ENCODE data around the gene ZKSCAN4. TPM values are rescaled to one million over a fixed set of nuclear protein-coding genes. Genes with fewer than 3 reads are reported as not detected.
A peak's percentile ranks its signal among the peaks of the same experiment; 100 is the strongest.

The ZKSCAN4 gene
- polyA plus RNA-seq, 6 donors from 2014 or later, result 4.5 to 8.7 (median 5.1) TPM; not detected in 1

- no peak for ATAC-seq (ENCODE audit: low read depth in 2 of 2)
- peak overlapping the region in 1 of 6 donors; percentile 17 for H3K27ac Mint-ChIP-seq
- no peak for DNase-seq
- H3K27me3 Mint-ChIP-seq, result no peaks in the 10 kb centered on the region
- peaks cover 0 to 6% (median 2%) of the 10 kb centered on the region in 7 donors for H3K9me3 Mint-ChIP-seq
- H3K36me3 Mint-ChIP-seq, result peaks cover 7 to 11% of the 10 kb centered on the region in 2 donors
- no peak overlapping the region for H3K4me3 Mint-ChIP-seq
- H3K4me1 Mint-ChIP-seq, result no peaks in the 10 kb centered on the region
Observed at GRCh38 chr6:28235912-28236452, 16.1 kb downstream of the ZKSCAN4 start.

DNA sequence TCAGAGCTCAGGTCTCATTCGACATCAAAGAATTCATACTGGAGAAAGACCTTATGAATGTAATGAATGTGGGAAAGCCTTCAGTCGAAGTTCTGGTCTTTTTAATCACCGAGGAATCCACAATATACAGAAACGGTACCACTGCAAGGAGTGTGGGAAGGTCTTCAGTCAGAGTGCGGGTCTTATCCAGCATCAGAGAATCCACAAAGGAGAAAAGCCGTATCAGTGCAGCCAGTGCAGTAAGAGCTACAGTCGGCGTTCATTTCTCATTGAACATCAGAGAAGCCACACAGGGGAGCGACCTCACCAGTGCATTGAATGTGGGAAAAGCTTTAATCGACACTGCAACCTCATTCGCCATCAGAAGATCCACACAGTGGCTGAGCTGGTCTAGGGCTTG, 19.3 kb downstream of the ZKSCAN4 start:
- no peak for DNase-seq
- peaks cover under 1 to 6% (median 4%) of the 10 kb centered on the region in 3 donors for H3K4me1 Mint-ChIP-seq
- H3K4me3 Mint-ChIP-seq, result no peak overlapping the region
- peaks cover 0 to 6% (median 2%) of the 10 kb centered on the region in 7 donors for H3K9me3 Mint-ChIP-seq
- H3K27ac Mint-ChIP-seq, result peak overlapping the region in 1 of 6 donors; percentile 54
- no peaks in the 10 kb centered on the region for H3K27me3 Mint-ChIP-seq
- peaks cover 22 to 38% of the 10 kb centered on the region in 2 donors for H3K36me3 Mint-ChIP-seq
- ATAC-seq (ENCODE audit: low read depth in 2 of 2), result no peak

- ATAC-seq (ENCODE audit: low read depth in 2 of 2), result no peak
- Mint-ChIP-seq H3K27ac (no peak overlapping the region), H3K9me3 (peaks cover 0 to 2% (median 0%) of the 10 kb centered on the region in 7 donors), H3K4me1 (peaks cover 19 to 35% (median 26%) of the 10 kb centered on the region in 3 donors), H3K36me3 (peaks cover 14 to 27% of the 10 kb centered on the region in 2 donors), H3K27me3 (peaks cover 10 to 15% (median 13%) of the 10 kb centered on the region in 3 donors), H3K4me3 (peak overlapping the region in 5 of 8 donors; percentile 87 to 97 (median 95))
- DNase-seq, result no peak
Observed at GRCh38 chr6:28226460-28226859, 25.6 kb downstream of the ZKSCAN4 start.

- peaks cover 19 to 24% (median 22%) of the 10 kb centered on the region in 3 donors for H3K27me3 Mint-ChIP-seq
- peak; percentile 95 to 97 for ATAC-seq (ENCODE audit: low read depth in 2 of 2)
- peaks cover 0 to 2% (median 0%) of the 10 kb centered on the region in 7 donors for H3K9me3 Mint-ChIP-seq
- peak; percentile 53 for DNase-seq
- H3K4me1 Mint-ChIP-seq, result peaks cover 19 to 35% (median 26%) of the 10 kb centered on the region in 3 donors
- H3K4me3 Mint-ChIP-seq, result peak within 1 kb of the TSS; percentile 87 to 97 (median 96)
- peaks cover 8 to 20% of the 10 kb centered on the region in 2 donors for H3K36me3 Mint-ChIP-seq
- H3K27ac Mint-ChIP-seq, result peak within 1 kb of the TSS; percentile 76 to 97 (median 90)
Observed at GRCh38 chr6:28225056-28225834, 26.8 kb downstream of the ZKSCAN4 start, which contains the start of gene ZSCAN9. ZSCAN9 (plus strand) TSS chr6:28225275; CDS start chr6:28227085, 1,810 bp downstream.

GRCh38 chr6:28224131-28225055, 27.7 kb downstream of the ZKSCAN4 start:
- Mint-ChIP-seq H3K27me3 (peaks cover 22 to 28% (median 27%) of the 10 kb centered on the region in 3 donors), H3K4me1 (peaks cover 19 to 35% (median 27%) of the 10 kb centered on the region in 3 donors), H3K27ac (peak overlapping the region in 5 of 6 donors; percentile 90 to 97 (median 90)), H3K4me3 (peak overlapping the region; percentile 87 to 97 (median 96)), H3K36me3 (peaks cover 5 to 15% of the 10 kb centered on the region in 2 donors), H3K9me3 (peaks cover 0 to 2% (median 0%) of the 10 kb centered on the region in 7 donors)
- DNase-seq (no peak), ATAC-seq (ENCODE audit: low read depth in 2 of 2) (no peak)

- Mint-ChIP-seq H3K4me1 (peaks cover 12 to 22% (median 21%) of the 10 kb centered on the region in 3 donors), H3K27me3 (peaks cover 49 to 55% (median 50%) of the 10 kb centered on the region in 3 donors), H3K27ac (no peak overlapping the region), H3K9me3 (peaks cover 0 to 5% (median 0%) of the 10 kb centered on the region in 7 donors), H3K4me3 (peak overlapping the region in 2 of 8 donors; percentile 87 to 93), H3K36me3 (peaks cover 0 to 1% of the 10 kb centered on the region in 2 donors)
- no peak for ATAC-seq (ENCODE audit: low read depth in 2 of 2)
- DNase-seq, result no peak
Observed at GRCh38 chr6:28220257-28221133, 31.6 kb downstream of the ZKSCAN4 start.

- Mint-ChIP-seq H3K4me3 (peak overlapping the region; percentile 81 to 93 (median 90)), H3K4me1 (peaks cover 4 to 12% (median 10%) of the 10 kb centered on the region in 3 donors), H3K27ac (peak overlapping the region in 1 of 6 donors; percentile 47), H3K36me3 (peaks cover 0 to 7% of the 10 kb centered on the region in 2 donors), H3K27me3 (peaks cover 66 to 71% (median 67%) of the 10 kb centered on the region in 3 donors), H3K9me3 (peaks cover 0 to 5% (median 0%) of the 10 kb centered on the region in 7 donors)
- DNase-seq (no peak), ATAC-seq (ENCODE audit: low read depth in 2 of 2) (peak; percentile 36 to 41)
Observed at GRCh38 chr6:28218312-28219248, 33.5 kb downstream of the ZKSCAN4 start.

DNA sequence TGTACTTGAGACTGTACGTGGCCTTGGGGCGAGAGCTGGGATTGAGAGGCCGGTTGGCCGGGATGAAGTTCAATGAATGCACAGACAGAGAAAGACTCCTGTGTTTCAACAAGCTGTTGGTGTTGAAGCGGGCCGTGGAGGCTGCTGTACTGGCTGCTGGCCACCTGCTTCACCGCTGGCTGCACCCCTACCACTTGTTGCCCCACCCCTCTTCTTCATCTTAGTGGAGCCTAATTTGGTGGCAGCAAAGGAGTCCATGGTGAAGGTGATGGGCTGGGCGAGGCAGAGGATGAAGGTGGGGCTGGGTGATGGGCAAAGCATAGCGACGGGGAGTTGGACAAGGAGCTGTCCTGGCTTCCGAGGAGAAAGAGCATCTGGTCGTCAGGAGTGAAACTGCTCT, 34.2 kb downstream of the ZKSCAN4 start:
- ATAC-seq (ENCODE audit: low read depth in 2 of 2), result no peak
- Mint-ChIP-seq H3K27ac (peak overlapping the region in 1 of 6 donors; percentile 15), H3K27me3 (peaks cover 66 to 72% (median 68%) of the 10 kb centered on the region in 3 donors), H3K4me3 (peak overlapping the region; percentile 81 to 93 (median 90)), H3K36me3 (peaks cover 0 to 7% of the 10 kb centered on the region in 2 donors), H3K9me3 (peaks cover 0 to 5% (median 0%) of the 10 kb centered on the region in 7 donors), H3K4me1 (peaks cover 5 to 12% (median 10%) of the 10 kb centered on the region in 3 donors)
- no peak for DNase-seq

GRCh38 chr6:28215425-28215824, 36.6 kb downstream of the ZKSCAN4 start:
- H3K27me3 Mint-ChIP-seq, result peaks cover 66 to 75% (median 71%) of the 10 kb centered on the region in 3 donors

DNA sequence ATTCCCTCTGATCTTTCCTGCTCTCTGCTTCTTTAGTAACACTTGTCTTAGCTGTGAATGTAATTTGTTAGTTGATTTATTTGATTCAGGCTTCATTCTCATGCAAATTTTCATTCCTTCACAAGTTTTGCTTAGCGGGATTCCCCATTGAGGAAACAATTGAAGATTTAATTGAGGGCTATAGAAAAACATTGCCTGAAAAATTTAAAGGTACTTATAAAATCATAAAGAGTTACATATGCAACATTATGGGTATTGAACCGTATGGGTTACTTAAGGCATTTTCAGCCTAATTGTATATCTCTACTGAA, 38.9 kb downstream of the ZKSCAN4 start:
- DNase-seq (no peak), ATAC-seq (ENCODE audit: low read depth in 2 of 2) (no peak)
- peaks cover 6 to 18% of the 10 kb centered on the region in 2 donors for H3K36me3 Mint-ChIP-seq
- peaks cover 0 to 28% (median 11%) of the 10 kb centered on the region in 7 donors for H3K9me3 Mint-ChIP-seq
- peak overlapping the region in 1 of 6 donors; percentile 64 for H3K27ac Mint-ChIP-seq
- peaks cover 71 to 91% (median 84%) of the 10 kb centered on the region in 3 donors for H3K27me3 Mint-ChIP-seq
- H3K4me3 Mint-ChIP-seq, result peak overlapping the region in 2 of 8 donors; percentile 22 to 49
- H3K4me1 Mint-ChIP-seq, result peaks cover 20 to 21% (median 21%) of the 10 kb centered on the region in 3 donors

More at GRCh38 chr6:28215425-28215824, 36.6 kb downstream of the ZKSCAN4 start:
- Mint-ChIP-seq H3K27ac (no peak overlapping the region), H3K4me1 (peaks cover 17 to 25% (median 21%) of the 10 kb centered on the region in 3 donors), H3K36me3 (peaks cover 0 to 18% of the 10 kb centered on the region in 2 donors), H3K9me3 (peaks cover 0 to 14% (median 5%) of the 10 kb centered on the region in 7 donors), H3K4me3 (peak overlapping the region in 1 of 8 donors; percentile 55)
- ATAC-seq (ENCODE audit: low read depth in 2 of 2), result no peak
- DNase-seq, result no peak
